Rectal smooth muscle tissue (tissue), 1 donor: ENCODE measurements around the gene HES6.

Source experiments
- H3K27ac ChIP-seq: one replicate; pipeline ENCODE4 v1.7.0; 2013; ENCODE audit warnings: low read depth, low read length, inconsistent platforms
- H3K27me3 ChIP-seq: one replicate; pipeline ENCODE4 v1.7.0; 2013; ENCODE audit warnings: low read length; ENCODE audit not compliant: control insufficient read depth, insufficient read depth
- H3K36me3 ChIP-seq: one replicate; pipeline ENCODE4 v1.7.0; 2013; ENCODE audit warnings: low read length; ENCODE audit not compliant: control insufficient read depth, insufficient read depth
- H3K4me1 ChIP-seq: one replicate; pipeline ENCODE4 v1.7.0; 2013; ENCODE audit warnings: low read length; ENCODE audit not compliant: control insufficient read depth, insufficient read depth
- H3K4me3 ChIP-seq: one replicate; pipeline ENCODE4 v1.7.0; 2013; ENCODE audit warnings: low read length
- H3K9ac ChIP-seq: one replicate; pipeline ENCODE4 v1.7.0; 2013; ENCODE audit warnings: low read length

HES6 gene

GRCh38 chr2:238243496-238244076 lies 3.7 kb upstream of the HES6 start:
- Histone ChIP-seq H3K27me3 (no peaks in the 10 kb centered on the region), H3K9ac (no peak overlapping the region), H3K4me1 (peaks cover 20% of the 10 kb centered on the region), H3K4me3 (peak overlapping the region; percentile 16), H3K36me3 (peaks cover 14% of the 10 kb centered on the region), H3K27ac (peak overlapping the region; percentile 73)

- H3K4me3 ChIP-seq, result peak overlapping the region; percentile 16
- H3K27ac ChIP-seq, result peak overlapping the region; percentile 73
- H3K9ac ChIP-seq, result no peak overlapping the region
- H3K27me3 ChIP-seq, result no peaks in the 10 kb centered on the region
- H3K4me1 ChIP-seq, result peaks cover 20% of the 10 kb centered on the region
- peaks cover 14% of the 10 kb centered on the region for H3K36me3 ChIP-seq
These were observed 3.1 kb upstream of the HES6 start for GRCh38 chr2:238242731-238243495.

- no peak overlapping the region for H3K9ac ChIP-seq
- peaks cover 7% of the 10 kb centered on the region for H3K36me3 ChIP-seq
- H3K4me1 ChIP-seq, result peaks cover 20% of the 10 kb centered on the region
- no peak overlapping the region for H3K4me3 ChIP-seq
- no peaks in the 10 kb centered on the region for H3K27me3 ChIP-seq
- H3K27ac ChIP-seq, result peak overlapping the region; percentile 73
These were observed 2.1 kb upstream of the HES6 start for GRCh38 chr2:238241970-238242369.

GRCh38 chr2:238240757-238241711 lies 1.2 kb upstream of the HES6 start:
- Histone ChIP-seq H3K36me3 (peaks cover 4% of the 10 kb centered on the region), H3K27ac (no peak overlapping the region), H3K27me3 (no peaks in the 10 kb centered on the region), H3K4me1 (peaks cover 20% of the 10 kb centered on the region), H3K9ac (no peak overlapping the region), H3K4me3 (no peak overlapping the region)

- Histone ChIP-seq H3K27ac (peak overlapping the region; percentile 76), H3K4me1 (peaks cover 20% of the 10 kb centered on the region), H3K27me3 (no peaks in the 10 kb centered on the region), H3K36me3 (no peaks in the 10 kb centered on the region), H3K4me3 (peak overlapping the region; percentile 73), H3K9ac (no peak overlapping the region)
These were observed 335 bp downstream of the HES6 start for GRCh38 chr2:238239543-238239862.

- no peaks in the 10 kb centered on the region for H3K36me3 ChIP-seq
- H3K27me3 ChIP-seq, result no peaks in the 10 kb centered on the region
- H3K9ac ChIP-seq, result no peak overlapping the region
- H3K4me1 ChIP-seq, result peaks cover 20% of the 10 kb centered on the region
- H3K4me3 ChIP-seq, result peak overlapping the region; percentile 73
- H3K27ac ChIP-seq, result no peak overlapping the region
These were observed 884 bp downstream of the HES6 start for GRCh38 chr2:238238766-238239542.

GRCh38 chr2:238238311-238238765 lies 1.5 kb downstream of the HES6 start:
- Histone ChIP-seq H3K27me3 (no peaks in the 10 kb centered on the region), H3K4me3 (no peak overlapping the region), H3K9ac (no peak overlapping the region), H3K27ac (no peak overlapping the region), H3K36me3 (no peaks in the 10 kb centered on the region), H3K4me1 (peaks cover 16% of the 10 kb centered on the region)

- Histone ChIP-seq H3K4me3 (no peak overlapping the region), H3K36me3 (no peaks in the 10 kb centered on the region), H3K9ac (no peak overlapping the region), H3K4me1 (peaks cover 9% of the 10 kb centered on the region), H3K27ac (no peak overlapping the region), H3K27me3 (no peaks in the 10 kb centered on the region)
These were observed 2.3 kb downstream of the HES6 start for GRCh38 chr2:238237431-238238135.

- no peak overlapping the region for H3K27ac ChIP-seq
- no peaks in the 10 kb centered on the region for H3K36me3 ChIP-seq
- H3K9ac ChIP-seq, result no peak overlapping the region
- no peak overlapping the region for H3K4me3 ChIP-seq
- H3K27me3 ChIP-seq, result no peaks in the 10 kb centered on the region
- H3K4me1 ChIP-seq, result peaks cover 4% of the 10 kb centered on the region
These were observed 3.3 kb downstream of the HES6 start for GRCh38 chr2:238236571-238236970.

- H3K4me3 ChIP-seq, result no peak overlapping the region
- H3K9ac ChIP-seq, result no peak overlapping the region
- peaks cover 4% of the 10 kb centered on the region for H3K4me1 ChIP-seq
- H3K36me3 ChIP-seq, result no peaks in the 10 kb centered on the region
- H3K27me3 ChIP-seq, result no peaks in the 10 kb centered on the region
- H3K27ac ChIP-seq, result no peak overlapping the region
These were observed 4.0 kb downstream of the HES6 start for GRCh38 chr2:238235856-238236255.

GRCh38 chr2:238235331-238235732 lies 4.5 kb downstream of the HES6 start:
- Histone ChIP-seq H3K4me3 (no peak overlapping the region), H3K4me1 (peaks cover 4% of the 10 kb centered on the region), H3K27me3 (no peaks in the 10 kb centered on the region), H3K9ac (no peak overlapping the region), H3K27ac (no peak overlapping the region), H3K36me3 (no peaks in the 10 kb centered on the region)
